ENCODE measurements around the gene TRIM46. TPM values are rescaled to one million over a fixed set of nuclear protein-coding genes. Genes with fewer than 3 reads are reported as not detected.
A peak's percentile ranks its signal among the peaks of the same experiment; 100 is the strongest.

TRIM46 gene
- total and polyA plus RNA-seq, 2 of the 13 experiments (the other 11 are each of a cell fraction or from before 2014, with no cell fraction given): 0.04 to 0.09 TPM

GRCh38 chr1:155125946-155126555 lies 47.6 kb upstream of the TRIM46 start (continued):
- TF ChIP-seq ZNF281 (CRISPR knock-in tag; IDR thresholded peaks at IDR 0.05; ENCODE audit: borderline replicate concordance) (peak; percentile 94), IRF2 (CRISPR knock-in tag; IDR thresholded peaks at IDR 0.05) (peak; percentile 95), YY1 (IDR thresholded peaks at IDR 0.05; ENCODE audit: insufficient read depth, insufficient replicate concordance, low read depth, low read length) (no peak), PRDM4 (CRISPR knock-in tag; IDR thresholded peaks at IDR 0.05; ENCODE audit: borderline replicate concordance) (no peak), KLF9 (CRISPR knock-in tag; IDR thresholded peaks at IDR 0.05; ENCODE audit: low read depth) (peak; percentile 52; the same call in 1 of the 2 replicates), ZNF274 (CRISPR knock-in tag; IDR thresholded peaks at IDR 0.05) (peak; percentile 82), HINFP (CRISPR knock-in tag; IDR thresholded peaks at IDR 0.05; ENCODE audit: low read depth) (peak; percentile 84; the same call in 1 of the 2 replicates), ZNF282 (IDR thresholded peaks at IDR 0.05; ENCODE audit: partially characterized antibody) (no peak), PREB (CRISPR knock-in tag; IDR thresholded peaks at IDR 0.05) (no peak; the same call in 1 of the 2 replicates), THAP9 (CRISPR knock-in tag; IDR thresholded peaks at IDR 0.05; ENCODE audit: borderline replicate concordance) (peak; percentile 84; the same call in 1 of the 2 replicates), THAP11 (CRISPR knock-in tag; IDR thresholded peaks at IDR 0.05) (peak; percentile 80), ZSCAN31 (CRISPR knock-in tag; IDR thresholded peaks at IDR 0.05; ENCODE audit: low read depth) (peak; percentile 91), ZNF205 (CRISPR knock-in tag; IDR thresholded peaks at IDR 0.05) (peak; percentile 96), PAWR (CRISPR knock-in tag; IDR thresholded peaks at IDR 0.05; ENCODE audit: borderline replicate concordance) (no peak), ZNF775 (CRISPR knock-in tag; IDR thresholded peaks at IDR 0.05; ENCODE audit: borderline replicate concordance) (0 out of 2 replicates have a peak, but pooled peaks have one; percentile 49), ZNF263 (CRISPR knock-in tag; IDR thresholded peaks at IDR 0.05) (peak; percentile 95), TFDP1 (CRISPR knock-in tag; IDR thresholded peaks at IDR 0.05; ENCODE audit: borderline replicate concordance) (peak; percentile 94)
